ENCODE results near the gene OGDHL.

OGDHL gene

DNA sequence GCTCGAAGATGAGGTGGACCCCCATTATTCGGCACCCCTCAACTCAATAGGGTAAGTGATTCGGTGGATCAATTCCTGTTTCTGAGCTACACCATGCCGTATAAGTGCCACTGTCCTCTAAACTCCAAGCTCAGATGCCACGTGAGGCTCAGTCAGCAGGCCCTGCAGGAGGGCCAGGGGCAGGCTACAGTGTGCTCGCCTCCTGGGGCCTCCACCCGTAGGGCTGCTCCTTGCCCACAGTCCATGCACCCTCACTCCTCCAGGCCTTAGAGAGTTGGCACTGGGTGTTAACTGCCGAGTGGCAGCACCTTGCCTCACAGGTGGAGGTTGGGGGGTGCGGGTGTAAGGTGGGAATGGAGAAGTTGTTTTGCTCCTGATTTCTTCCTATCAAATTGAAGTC is 70.5 kb downstream of the OGDHL start:
- FAIRE-seq (no peak), DNase-seq (ENCODE audit: low spot score) (no peak)

DNA sequence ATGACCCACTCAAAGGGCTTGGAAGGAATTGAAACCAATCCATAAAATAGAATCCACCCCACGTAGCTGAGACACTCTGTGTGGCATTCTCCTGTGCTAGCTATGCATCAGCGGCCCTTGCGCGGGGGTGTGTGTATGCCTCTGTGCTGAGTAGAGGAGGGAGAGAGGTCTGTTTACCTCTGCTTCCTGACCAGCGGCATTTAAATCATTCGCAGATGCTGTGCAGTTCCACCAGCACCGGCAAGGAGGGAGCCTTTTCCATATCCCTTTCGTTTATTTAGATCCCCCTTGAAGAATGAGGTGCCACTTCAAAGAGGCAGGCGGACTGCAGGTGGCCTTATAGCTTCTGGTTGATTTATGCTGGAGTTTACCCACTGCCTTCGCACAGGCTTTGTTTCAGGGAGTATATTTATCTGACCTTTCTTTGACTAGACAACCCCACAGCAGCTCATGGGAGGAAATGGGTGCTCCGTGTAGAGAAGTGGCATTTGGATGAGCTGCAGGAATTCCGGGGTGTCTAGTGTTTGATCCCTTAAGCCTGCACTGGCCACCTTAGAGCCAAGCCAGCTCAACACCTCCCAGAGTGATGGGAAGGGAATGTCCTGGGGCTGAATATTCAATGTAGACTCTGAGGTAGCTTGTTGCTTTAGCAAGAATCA is 71.3 kb downstream of the OGDHL start:
- FAIRE-seq: no peak
- no peak for DNase-seq (ENCODE audit: low spot score)

DNA sequence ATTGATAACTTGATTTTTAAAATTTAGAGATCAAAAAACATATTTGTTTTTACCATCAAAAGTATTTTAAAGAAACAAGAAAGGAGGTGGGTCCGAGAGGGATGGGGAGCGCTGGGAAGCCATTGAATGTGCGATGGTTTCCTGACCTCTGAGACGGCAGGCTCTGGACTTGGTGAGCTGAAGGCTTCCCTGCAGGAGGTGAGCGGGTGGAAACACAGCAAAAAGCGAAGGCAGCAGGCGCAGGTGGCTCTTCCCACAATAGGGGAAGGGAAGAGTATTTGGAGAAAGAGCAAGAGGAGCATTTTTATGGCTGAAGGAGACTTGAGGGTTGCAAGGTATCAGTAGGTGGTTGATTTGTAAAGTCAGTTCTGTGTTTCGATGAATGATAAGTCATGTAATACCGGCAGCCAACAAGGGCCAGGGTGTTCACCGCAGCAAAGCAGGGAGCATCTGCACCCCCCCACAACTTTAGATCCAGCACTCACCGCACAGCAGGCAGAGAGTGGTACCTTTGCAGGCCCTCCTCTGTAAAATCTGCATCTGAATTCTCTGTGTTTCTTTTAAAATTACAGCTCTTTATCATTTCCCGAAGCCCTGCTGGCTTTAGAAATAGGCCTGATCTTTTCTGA is 72.1 kb downstream of the OGDHL start:
- FAIRE-seq (no peak), DNase-seq (ENCODE audit: low spot score) (no peak)

DNA sequence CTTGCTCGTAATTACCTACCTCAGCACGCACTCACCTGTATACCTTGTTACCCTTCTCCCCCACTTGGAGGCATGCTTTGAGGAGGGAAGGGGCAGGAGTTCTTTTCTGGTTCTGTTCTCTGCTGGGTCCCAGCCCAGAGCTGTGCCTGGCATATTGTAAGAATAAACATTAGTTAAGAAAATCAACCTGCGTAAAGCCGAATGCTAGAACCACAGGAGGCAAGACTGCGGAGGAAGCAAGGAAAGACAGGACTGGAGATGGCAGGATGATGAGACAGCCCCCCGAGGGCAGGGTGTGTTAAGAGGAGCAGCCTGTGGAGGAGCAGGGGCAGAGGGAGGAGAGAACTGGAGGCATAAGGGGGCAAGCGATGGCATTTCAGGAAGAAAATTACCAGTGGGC is 73.2 kb downstream of the OGDHL start:
- FAIRE-seq: no peak

DNA sequence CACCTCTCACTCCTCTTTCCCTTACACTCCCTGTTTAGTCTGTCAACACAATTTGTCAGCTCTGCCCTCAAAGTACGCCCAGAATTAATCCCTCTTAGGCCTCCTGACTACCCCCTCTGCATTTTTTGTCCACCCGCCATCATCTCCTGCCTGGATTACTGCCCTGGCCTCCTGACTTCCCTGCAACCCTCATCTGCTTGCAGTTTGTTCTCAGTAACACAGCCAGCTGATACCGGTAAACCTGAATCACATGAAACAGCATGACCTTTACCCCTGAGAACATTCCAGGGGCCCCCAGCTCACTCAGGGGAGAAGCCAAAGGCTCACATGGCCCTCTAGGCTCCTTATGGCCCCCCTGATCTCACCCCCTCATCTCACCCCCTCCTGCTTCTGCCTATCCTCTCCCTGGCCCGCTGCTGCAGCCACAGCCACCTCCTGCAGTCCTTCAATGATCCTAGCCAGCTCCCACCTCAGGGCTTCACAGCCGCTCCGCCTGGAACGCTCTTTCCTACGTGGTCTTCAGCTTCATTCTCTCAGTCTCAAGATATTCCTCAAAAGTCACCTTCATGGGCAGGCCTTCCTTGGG is 73.8 kb downstream of the OGDHL start:
- no peak for DNase-seq (ENCODE audit: low spot score)
- FAIRE-seq: no peak

More for the DNA sequence above, 73.2 kb downstream of the OGDHL start:
- DNase-seq (ENCODE audit: low spot score): no peak

DNA sequence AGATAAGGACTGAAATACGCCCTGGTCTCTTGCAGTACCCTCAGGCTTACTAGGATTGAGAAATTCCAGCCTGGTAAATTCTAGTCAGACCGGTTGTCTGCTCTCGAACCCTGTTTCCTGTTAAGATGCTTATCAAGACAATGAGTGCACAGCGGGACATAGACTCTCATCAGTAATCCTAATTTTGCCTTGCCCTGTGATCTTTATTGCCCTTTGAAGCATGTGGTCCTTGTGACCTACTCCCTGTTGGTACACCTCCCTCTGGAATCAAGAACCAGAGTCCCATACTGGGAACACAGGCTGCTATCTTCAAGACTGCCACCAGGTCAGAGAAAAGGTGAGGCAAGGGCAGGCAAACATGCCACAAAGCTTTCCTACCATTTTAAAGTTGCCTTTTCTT is 75.5 kb downstream of the OGDHL start:
- FAIRE-seq (no peak), DNase-seq (ENCODE audit: low spot score) (no peak)

All from urothelium cell line (cell line).